Activated T-cell treated with anti-CD3 and anti-CD28 coated beads for 48 hours (primary cell): ENCODE measurements around the gene ATOH8.

Experiments used
- DNase-seq: peaks from one replicate; pipeline ENCODE4 v3.0.0-alpha.2; 2020; ENCODE audit warnings: low read depth

ATOH8 gene

GRCh38 chr2:85754313-85755095 is 713 bp downstream of the ATOH8 start:
- peak; percentile 15 for DNase-seq

- no peak for DNase-seq
Observed at GRCh38 chr2:85755122-85756027, 1.6 kb downstream of the ATOH8 start.

GRCh38 chr2:85756195-85756594 is 2.4 kb downstream of the ATOH8 start:
- no peak for DNase-seq

DNA sequence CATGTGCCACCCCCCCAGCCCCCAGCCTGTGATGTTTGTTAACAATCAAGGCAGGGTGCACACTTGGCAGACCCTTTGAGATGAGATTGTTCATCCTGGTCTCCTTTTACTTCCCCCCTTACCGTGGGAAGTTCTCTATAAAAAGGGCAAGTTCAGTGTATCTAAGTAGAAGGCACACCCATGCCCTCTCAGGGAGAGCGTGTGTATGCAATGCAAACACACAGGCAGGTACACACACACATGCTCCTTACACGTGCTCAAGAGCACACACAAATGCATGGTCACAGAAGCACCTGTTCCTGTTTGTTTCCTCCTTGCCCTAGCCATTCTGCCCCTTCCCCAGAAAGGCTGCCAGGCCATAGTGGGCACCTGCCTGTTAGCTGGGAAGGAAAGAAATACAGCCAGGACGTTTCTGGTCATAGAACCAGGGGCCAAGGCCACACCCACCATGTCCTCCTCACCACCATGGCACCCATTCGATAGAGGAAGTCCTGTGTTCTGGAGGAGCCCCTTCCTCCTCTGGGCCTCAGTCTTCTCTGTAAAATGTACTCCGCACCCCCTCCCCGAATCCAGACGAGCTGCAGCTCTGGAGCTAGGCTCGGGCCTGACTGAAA is 3.1 kb downstream of the ATOH8 start:
- DNase-seq, result no peak

- no peak for DNase-seq
Observed at GRCh38 chr2:85757860-85758259, 4.1 kb downstream of the ATOH8 start.

DNA sequence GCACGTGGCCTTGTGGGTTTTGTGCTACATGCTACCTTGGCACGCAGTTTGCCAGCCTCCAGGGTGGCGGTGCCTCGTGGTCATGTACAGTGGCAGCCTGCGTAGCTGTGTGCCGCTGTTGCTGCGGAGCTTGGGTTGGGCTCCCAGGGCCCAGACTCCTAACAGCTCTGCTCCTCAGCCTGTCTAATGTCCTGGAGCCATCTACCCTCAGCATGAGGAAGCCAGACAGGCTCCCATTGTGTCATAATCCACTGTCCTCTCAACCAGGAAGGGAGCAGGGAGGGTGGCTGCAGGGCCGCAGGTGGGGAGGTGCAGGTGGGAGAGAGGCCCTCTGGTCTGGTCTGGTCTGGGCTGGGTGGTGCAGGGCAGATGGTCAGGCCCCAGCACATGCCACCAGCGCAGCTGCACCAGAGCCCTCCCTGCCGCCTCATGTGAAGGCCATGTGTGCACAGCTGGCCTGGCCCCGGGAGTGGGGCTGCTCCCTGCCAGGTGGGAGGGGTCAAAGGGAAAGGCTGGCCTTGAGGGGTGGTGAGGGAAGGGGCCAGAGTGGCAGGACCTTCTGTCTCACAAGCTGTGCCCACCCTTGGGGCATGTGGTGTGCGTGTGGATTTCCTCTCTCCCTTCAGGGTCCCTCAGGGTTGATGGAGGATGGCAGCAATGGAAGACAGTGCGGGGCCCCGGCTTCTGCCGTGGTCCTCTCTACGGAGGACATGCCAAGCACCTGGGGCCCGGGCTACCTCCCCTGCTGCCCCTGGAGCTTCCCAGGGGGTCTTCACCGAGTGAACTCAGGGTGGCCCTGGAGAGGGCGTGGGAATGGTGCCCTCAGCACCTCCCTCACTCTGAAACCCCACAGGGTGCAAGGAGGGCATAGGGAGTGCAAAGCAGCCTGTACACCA is 4.8 kb downstream of the ATOH8 start:
- DNase-seq, result no peak

- DNase-seq, result no peak
Observed at GRCh38 chr2:85759257-85759613, 5.4 kb downstream of the ATOH8 start.

GRCh38 chr2:85760371-85760770 is 6.6 kb downstream of the ATOH8 start:
- DNase-seq, result no peak

GRCh38 chr2:85760872-85761271 is 7.1 kb downstream of the ATOH8 start:
- DNase-seq, result no peak

- no peak for DNase-seq
Observed at GRCh38 chr2:85761512-85761944, 7.7 kb downstream of the ATOH8 start.

- DNase-seq, result no peak
Observed at GRCh38 chr2:85761946-85762345, 8.2 kb downstream of the ATOH8 start.

- no peak for DNase-seq
Observed at GRCh38 chr2:85763132-85763531, 9.3 kb downstream of the ATOH8 start.

GRCh38 chr2:85763831-85764230 is 10.0 kb downstream of the ATOH8 start:
- DNase-seq, result no peak

GRCh38 chr2:85765081-85765731 is 11.4 kb downstream of the ATOH8 start:
- DNase-seq, result no peak

DNA sequence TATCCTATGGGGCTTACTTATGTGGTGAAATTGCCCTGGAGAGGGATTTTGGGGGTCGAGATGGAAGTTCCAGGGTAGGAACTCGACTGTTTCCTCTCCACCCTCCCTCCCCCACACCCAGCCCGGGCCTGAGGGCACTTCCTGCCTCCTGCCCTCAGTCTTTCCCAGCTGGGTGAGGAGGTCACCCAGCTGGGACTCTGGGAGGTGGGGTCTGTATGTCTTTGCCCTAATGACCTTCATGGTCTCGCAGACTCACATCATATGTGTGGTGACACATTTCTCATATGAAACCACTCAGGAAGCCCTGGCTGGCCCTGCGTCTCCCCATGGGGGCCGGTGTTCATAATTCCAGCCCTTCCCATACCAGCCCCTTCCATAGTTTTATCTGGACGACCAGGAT is 12.4 kb downstream of the ATOH8 start:
- DNase-seq, result no peak

GRCh38 chr2:85767803-85768665 is 14.2 kb downstream of the ATOH8 start:
- no peak for DNase-seq

GRCh38 chr2:85768713-85769112 is 14.9 kb downstream of the ATOH8 start:
- no peak for DNase-seq

DNA sequence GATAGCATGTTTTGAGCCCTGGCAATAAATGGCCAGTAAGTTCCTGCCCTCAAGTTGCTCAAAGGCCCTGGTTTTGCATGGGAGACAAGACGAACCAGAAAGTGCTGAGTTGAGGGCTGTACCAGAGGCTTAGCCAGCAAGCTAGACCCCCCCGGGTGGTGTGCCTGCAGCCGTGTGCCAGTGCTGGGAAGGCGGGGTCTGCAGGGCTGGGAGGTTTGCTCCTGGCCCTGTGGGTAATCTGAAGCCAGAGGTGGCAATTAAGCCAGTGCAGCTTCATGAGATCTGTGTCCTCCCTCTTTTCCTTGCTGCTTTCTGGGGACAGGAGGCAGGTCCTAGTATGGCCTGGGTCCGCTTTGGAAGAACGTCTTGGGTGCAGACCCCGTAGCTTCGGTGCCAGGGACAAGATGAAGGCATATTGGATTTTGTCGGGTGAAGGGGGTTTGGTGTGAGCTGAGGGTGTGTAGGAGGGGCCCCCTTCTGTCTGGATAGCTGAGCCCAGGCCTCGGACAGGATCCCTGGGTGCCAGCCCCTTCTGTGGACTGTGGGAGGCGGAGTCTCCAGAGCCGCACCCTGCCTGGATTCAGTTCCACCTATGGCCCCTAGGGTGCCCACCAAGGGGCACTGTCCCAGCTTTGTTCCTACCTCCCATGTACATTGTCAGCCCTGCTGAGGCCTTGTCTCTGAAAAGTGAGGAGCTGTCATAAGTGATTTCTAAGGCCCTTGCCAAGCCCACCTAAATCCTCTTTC is 15.6 kb downstream of the ATOH8 start:
- no peak for DNase-seq

DNA sequence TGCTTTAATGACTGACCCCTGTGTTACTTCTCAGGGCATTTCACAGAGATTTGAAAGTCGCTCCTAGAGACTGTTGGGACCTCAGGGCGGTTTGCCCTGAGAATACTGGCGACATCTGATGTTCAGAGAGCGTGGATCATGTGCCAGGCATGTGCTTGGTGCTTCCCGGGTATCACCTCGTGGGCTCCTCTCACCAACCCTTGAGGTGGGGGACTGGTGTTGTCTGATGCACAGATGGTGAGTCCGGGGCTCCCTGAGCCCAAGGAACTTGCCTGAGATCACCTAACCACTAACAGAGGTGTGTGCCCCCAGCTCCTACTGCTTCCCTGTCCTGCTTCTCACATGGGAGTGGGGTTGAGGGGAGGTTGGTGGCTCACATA is 16.2 kb downstream of the ATOH8 start:
- no peak for DNase-seq

GRCh38 chr2:85770369-85770768 is 16.6 kb downstream of the ATOH8 start:
- DNase-seq, result no peak
